Smooth muscle cell (in vitro differentiated cells): ENCODE data around the gene PTCD2. TPM values are rescaled to one million over a fixed set of nuclear protein-coding genes. Genes with fewer than 3 reads are reported as not detected.

Experiments used
- DNase-seq: peaks from one replicate; lab custom pipeline; 2025; ENCODE audit not compliant: unreplicated experiment; lab: John Stamatoyannopoulos, UW
- H2AFZ ChIP-seq: fragments of 200-600 bp; sonication (generic); 2 replicates; pipeline ENCODE4 v1.6.0; 2016; ENCODE audit warnings: antibody characterized with exemption, low read depth, mild to moderate bottlenecking
- H3F3A ChIP-seq: fragments of 200-600 bp; sonication (generic); 2 replicates; pipeline ENCODE4 v1.6.0; 2017; ENCODE audit warnings: antibody characterized with exemption, low read depth
- H3K27ac ChIP-seq: fragments of 200-600 bp; sonication (generic); 2 replicates; pipeline ENCODE4 v1.5.1; 2016; ENCODE audit warnings: low read depth, mild to moderate bottlenecking
- H3K27me3 ChIP-seq: fragments of 200-600 bp; sonication (generic); 2 replicates; pipeline ENCODE4 v1.6.1; 2016; ENCODE audit warnings: low read depth, mild to moderate bottlenecking
- H3K36me3 ChIP-seq: fragments of 200-600 bp; sonication (generic); 2 replicates; pipeline ENCODE4 v1.5.1; 2016; ENCODE audit warnings: low read depth
- H3K4me1 ChIP-seq: fragments of 200-600 bp; sonication (generic); 2 replicates; pipeline ENCODE4 v1.5.1; 2016; ENCODE audit warnings: low read depth
- H3K4me2 ChIP-seq: fragments of 200-600 bp; sonication (generic); 2 replicates; pipeline ENCODE4 v1.6.0; 2016; ENCODE audit warnings: mild to moderate bottlenecking
- H3K4me3 ChIP-seq: fragments of 200-600 bp; sonication (generic); 2 replicates; pipeline ENCODE4 v1.5.1; 2016; ENCODE audit warnings: mild to moderate bottlenecking
- H3K79me2 ChIP-seq: fragments of 200-600 bp; sonication (generic); 2 replicates; pipeline ENCODE4 v1.6.0; 2016; ENCODE audit warnings: low read depth, mild to moderate bottlenecking
- H3K9ac ChIP-seq: fragments of 200-600 bp; sonication (generic); 2 replicates; pipeline ENCODE4 v1.6.0; 2016; ENCODE audit warnings: low read depth
- H3K9me3 ChIP-seq: fragments of 200-600 bp; sonication (generic); replicated peaks from 2 replicates; pipeline ENCODE4 v1.5.1; 2016; ENCODE audit warnings: low read depth
- H4K20me1 ChIP-seq: fragments of 200-600 bp; sonication (generic); 2 replicates; pipeline ENCODE4 v1.6.0; 2016; ENCODE audit warnings: low read depth
- CTCF ChIP-seq: fragments of 200-600 bp; sonication (generic); IDR thresholded peaks from 2 replicates; pipeline ENCODE4 v1.5.1; 2017; ENCODE audit warnings: borderline replicate concordance, mild to moderate bottlenecking, antibody characterized with exemption; ENCODE audit not compliant: insufficient read depth, poor library complexity, severe bottlenecking
- WGBS: methylation state at CpG from one replicate; pipeline ENCODE4 v1.1.7; 2016; ENCODE audit warnings: low lambda C conversion rate; 5-methylcytosine and 5-hydroxymethylcytosine counted together
- polyA plus RNA-seq: library from polyadenylated mRNA; unstranded; fragments of >200 nt; fragmentation: Nextera tagmentation; extraction: Ambion mirVana; gene quantifications from 2 replicates; pipeline ENCODE4 v1.2.1, GENCODE V29; 2016
- small RNA-seq: library from RNA; depleted of rRNA; stranded (forward); fragments of <200 nt; gene quantifications from one replicate; pipeline ENCODE3, GENCODE V24; 2014
- total RNA-seq: library from RNA; depleted of rRNA; stranded (reverse); fragments of >200 nt; gene quantifications from 2 replicates; pipeline ENCODE4 v1.2.3, GENCODE V29; 2014

PTCD2 gene
- total and polyA plus RNA-seq, 2 experiments from 2014 or later: 6.3 to 8.5 TPM

GRCh38 chr5:72412283-72413055, 92.3 kb downstream of the PTCD2 start:
- H3K9ac ChIP-seq: no peak overlapping the region

GRCh38 chr5:72415616-72416325, 95.6 kb downstream of the PTCD2 start:
- H3K36me3 ChIP-seq: no peaks in the 10 kb centered on the region
- no peaks in the 10 kb centered on the region for H3K27me3 ChIP-seq
- no peaks in the 10 kb centered on the region for H3K4me1 ChIP-seq
- peak overlapping the region; percentile 29 for H3K4me2 ChIP-seq
- H3K9ac ChIP-seq: no peak overlapping the region
- no peaks in the 10 kb centered on the region for H3K9me3 ChIP-seq
- H2AFZ ChIP-seq: peak overlapping the region; percentile 16
- no peaks in the 10 kb centered on the region for H4K20me1 ChIP-seq
- no peak overlapping the region for H3K4me3 ChIP-seq
- H3F3A ChIP-seq: no peaks in the 10 kb centered on the region
- TF ChIP-seq CTCF: no peak
- peak overlapping the region; percentile 35 for H3K27ac ChIP-seq
- no peak for DNase-seq
- no peaks in the 10 kb centered on the region for H3K79me2 ChIP-seq
- 61% methylated on average over 5 of the region's 5 CpGs for WGBS

More at GRCh38 chr5:72412283-72413055, 92.3 kb downstream of the PTCD2 start:
- Histone ChIP-seq H3K79me2 (no peaks in the 10 kb centered on the region), H3K9me3 (no peaks in the 10 kb centered on the region), H3K27ac (no peak overlapping the region), H3K4me1 (no peaks in the 10 kb centered on the region), H3K27me3 (no peaks in the 10 kb centered on the region), H4K20me1 (no peaks in the 10 kb centered on the region), H3K4me3 (no peak overlapping the region), H3K4me2 (no peak overlapping the region), H2AFZ (no peak overlapping the region), H3F3A (no peaks in the 10 kb centered on the region), H3K36me3 (no peaks in the 10 kb centered on the region)
- TF ChIP-seq CTCF: no peak
- 92% methylated on average over 4 of the region's 4 CpGs for WGBS
- no peak for DNase-seq

GRCh38 chr5:72417333-72418062, 97.3 kb downstream of the PTCD2 start:
- Histone ChIP-seq H4K20me1 (no peaks in the 10 kb centered on the region), H3K9ac (no peak overlapping the region), H3K4me2 (no peak overlapping the region), H3K4me3 (no peak overlapping the region), H3K27me3 (no peaks in the 10 kb centered on the region), H3K79me2 (no peaks in the 10 kb centered on the region), H3K9me3 (no peaks in the 10 kb centered on the region), H3F3A (no peaks in the 10 kb centered on the region), H3K36me3 (no peaks in the 10 kb centered on the region), H2AFZ (no peak overlapping the region), H3K4me1 (no peaks in the 10 kb centered on the region), H3K27ac (no peak overlapping the region)
- DNase-seq: no peak
- no peak for TF ChIP-seq CTCF
- 97% methylated on average over 48 of the region's 48 CpGs for WGBS

Small RNA genes within 50 kb of the gene (small RNA-seq; reads per million reads assigned to genes)
- 0.08 reads per million for gene RN7SL153P

Other genes with a start within 250 kb of the PTCD2 start
- gene MAP1B, start 212.9 kb upstream of the PTCD2 start, total RNA-seq: 111 TPM in 2 replicates
- gene MAP1B, start 212.9 kb upstream of the PTCD2 start, polyA plus RNA-seq: 139 and 143 TPM in 2 replicates
- 38.3 and 47.8 TPM in 2 replicates for gene MRPS27, start 133 bp upstream of the PTCD2 start, total RNA-seq
- gene MRPS27, start 133 bp upstream of the PTCD2 start, polyA plus RNA-seq: 36.7 and 41.0 TPM in 2 replicates
- gene ZNF366, start 187.0 kb downstream of the PTCD2 start, total RNA-seq: not detected in 2 replicates
- gene ZNF366, start 187.0 kb downstream of the PTCD2 start, polyA plus RNA-seq: not detected in 2 replicates